AG04449 (cell line): ENCODE data around the gene TUBE1.

Experiments used
- CTCF ChIA-PET: fragments of 350-600 bp; formaldehyde crosslinking; extraction: SDS; loops from one replicate; lab custom pipeline; 2021; ENCODE audit warnings: antibody characterized with exemption; lab: Yijun Ruan, JAX
- POLR2A ChIA-PET: fragments of 400-600, 350-600 bp; formaldehyde crosslinking; extraction: SDS; loops from one replicate; lab custom pipeline; 2020; ENCODE audit warnings: antibody characterized with exemption, inconsistent platforms; lab: Yijun Ruan, JAX
- DNase-seq: peaks from one replicate; pipeline ENCODE4 v3.0.0-alpha.2; 2010; ENCODE audit warnings: low read depth, low spot score
- H3K4me3 ChIP-seq: 2 replicates; pipeline ENCODE4 v1.5.1; 2011; ENCODE audit warnings: low read depth, mild to moderate bottlenecking, control low read depth, low read length
- TF ChIP-seq, protein P1 (sequence below): IDR thresholded peaks from one replicate; pipeline ENCODE4 v1.5.1; 2011; ENCODE audit warnings: mild to moderate bottlenecking, moderate library complexity, low read length, control low read depth, inconsistent platforms; ENCODE audit not compliant: insufficient read depth; ENCODE audit errors: missing control alignments

TUBE1 gene, protein sequence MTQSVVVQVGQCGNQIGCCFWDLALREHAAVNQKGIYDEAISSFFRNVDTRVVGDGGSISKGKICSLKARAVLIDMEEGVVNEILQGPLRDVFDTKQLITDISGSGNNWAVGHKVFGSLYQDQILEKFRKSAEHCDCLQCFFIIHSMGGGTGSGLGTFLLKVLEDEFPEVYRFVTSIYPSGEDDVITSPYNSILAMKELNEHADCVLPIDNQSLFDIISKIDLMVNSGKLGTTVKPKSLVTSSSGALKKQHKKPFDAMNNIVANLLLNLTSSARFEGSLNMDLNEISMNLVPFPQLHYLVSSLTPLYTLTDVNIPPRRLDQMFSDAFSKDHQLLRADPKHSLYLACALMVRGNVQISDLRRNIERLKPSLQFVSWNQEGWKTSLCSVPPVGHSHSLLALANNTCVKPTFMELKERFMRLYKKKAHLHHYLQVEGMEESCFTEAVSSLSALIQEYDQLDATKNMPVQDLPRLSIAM

DNA sequence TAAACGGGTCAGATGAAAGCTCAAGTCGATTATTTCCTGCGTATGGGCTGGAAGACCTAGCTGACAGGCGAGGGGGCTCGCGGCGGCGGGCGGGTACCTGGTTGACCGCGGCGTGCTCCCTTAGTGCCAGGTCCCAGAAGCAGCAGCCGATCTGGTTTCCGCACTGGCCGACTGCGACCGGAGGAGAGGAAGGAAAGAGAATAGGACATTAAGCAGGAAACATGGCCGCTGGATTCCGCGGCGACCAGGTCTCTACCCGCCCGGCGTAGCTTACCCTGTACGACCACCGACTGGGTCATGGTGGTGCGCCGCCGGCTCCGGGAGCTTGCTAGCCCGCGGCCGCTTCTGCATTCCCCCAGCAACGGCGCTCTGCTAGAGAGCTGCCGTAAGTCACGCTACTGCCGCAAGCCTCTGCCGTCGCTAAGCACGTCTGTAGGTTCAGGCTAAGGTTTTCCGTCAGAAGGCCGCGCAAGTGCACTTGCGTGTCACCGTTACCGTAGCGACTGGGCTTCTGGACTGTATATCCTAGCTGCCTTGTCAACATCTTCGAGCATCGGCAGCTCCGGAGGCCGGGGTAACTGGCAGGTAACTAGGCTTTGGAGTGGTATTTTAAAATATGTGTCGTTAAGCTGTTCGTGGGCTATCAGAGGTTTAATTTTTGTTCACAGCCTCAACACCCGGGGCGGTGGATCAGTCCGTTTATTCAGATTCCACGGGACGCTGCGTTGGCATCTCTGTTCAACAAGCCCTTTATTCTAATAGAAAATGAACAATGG is at the start of gene TUBE1, which contains the start of gene FAM229B:
TSS of gene TUBE1 (minus strand) at position 347 of the 776 bp plus-strand sequence. CDS start at position 299, 48 bp downstream.
TSS of gene FAM229B (plus strand) at position 456 of the 776 bp plus-strand sequence. CDS start 11,693 bp downstream, outside the sequence.
- TF ChIP-seq, protein P1, sequence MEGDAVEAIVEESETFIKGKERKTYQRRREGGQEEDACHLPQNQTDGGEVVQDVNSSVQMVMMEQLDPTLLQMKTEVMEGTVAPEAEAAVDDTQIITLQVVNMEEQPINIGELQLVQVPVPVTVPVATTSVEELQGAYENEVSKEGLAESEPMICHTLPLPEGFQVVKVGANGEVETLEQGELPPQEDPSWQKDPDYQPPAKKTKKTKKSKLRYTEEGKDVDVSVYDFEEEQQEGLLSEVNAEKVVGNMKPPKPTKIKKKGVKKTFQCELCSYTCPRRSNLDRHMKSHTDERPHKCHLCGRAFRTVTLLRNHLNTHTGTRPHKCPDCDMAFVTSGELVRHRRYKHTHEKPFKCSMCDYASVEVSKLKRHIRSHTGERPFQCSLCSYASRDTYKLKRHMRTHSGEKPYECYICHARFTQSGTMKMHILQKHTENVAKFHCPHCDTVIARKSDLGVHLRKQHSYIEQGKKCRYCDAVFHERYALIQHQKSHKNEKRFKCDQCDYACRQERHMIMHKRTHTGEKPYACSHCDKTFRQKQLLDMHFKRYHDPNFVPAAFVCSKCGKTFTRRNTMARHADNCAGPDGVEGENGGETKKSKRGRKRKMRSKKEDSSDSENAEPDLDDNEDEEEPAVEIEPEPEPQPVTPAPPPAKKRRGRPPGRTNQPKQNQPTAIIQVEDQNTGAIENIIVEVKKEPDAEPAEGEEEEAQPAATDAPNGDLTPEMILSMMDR = peak; percentile 7
- CTCF ChIA-PET = interaction anchor here (0.8 to 4.5 kb wide), 20 partner anchors 8 to 377 kb away, joined by 3 to 126 read pairs (median 6); no protein-coding TSS in a partner anchor

DNA sequence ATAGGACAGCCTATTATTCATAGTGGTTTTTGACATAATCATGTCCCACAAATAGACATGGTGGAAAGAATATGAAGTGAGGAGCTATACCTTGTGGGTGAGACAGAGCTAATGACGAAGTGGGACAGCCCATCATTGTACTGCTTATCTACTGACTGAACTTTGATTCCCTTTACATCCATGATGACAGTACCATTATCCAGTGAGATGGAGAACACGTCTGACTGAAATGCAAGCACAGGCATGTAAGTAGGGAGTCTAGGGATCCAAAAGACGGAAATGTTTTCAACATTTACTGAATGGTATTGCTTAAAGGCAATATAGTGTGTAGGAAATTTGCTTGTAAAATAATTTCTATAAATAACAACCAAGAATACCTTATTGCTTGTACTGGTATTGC is 43.6 kb upstream of the TUBE1 start:
- TF ChIP-seq, protein P1 = no peak
- ChIA-PET CTCF (interaction anchor here (1.3 to 3.1 kb wide), 2 partner anchors 31 to 44 kb away, joined by 5 to 11 read pairs; partner anchors contain the start of genes FAM229B and TUBE1), POLR2A (no interaction called here)
- H3K4me3 ChIP-seq = no peak overlapping the region
- DNase-seq = no peak

More for the DNA sequence above, at the start of gene TUBE1, which contains the start of gene FAM229B:
- POLR2A ChIA-PET = interaction anchor here (0.7 to 0.9 kb wide), 2 partner anchors 13 to 56 kb away, joined by 3 read pairs; no protein-coding TSS in a partner anchor
- peak within 1 kb of the TSS; percentile 85 for H3K4me3 ChIP-seq
- peak; percentile 93 for DNase-seq

DNA sequence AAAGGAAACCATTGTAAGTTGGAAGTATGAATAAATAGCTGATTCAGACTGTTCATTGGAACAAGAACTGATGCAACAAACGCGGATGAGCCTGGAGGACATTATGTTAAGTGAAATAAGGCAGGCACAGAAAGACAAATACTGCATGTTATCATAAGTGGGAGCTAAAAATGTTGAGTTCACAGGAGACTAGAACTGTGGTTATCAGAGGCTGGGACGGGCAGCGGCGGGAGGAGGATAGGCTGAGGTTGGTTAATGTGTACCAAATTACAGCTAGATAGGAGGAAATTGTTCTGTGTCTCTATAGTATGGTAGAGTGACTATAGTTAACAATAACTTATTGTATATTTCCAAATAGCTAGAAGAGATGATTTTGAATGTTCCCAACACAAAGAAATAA is 40.9 kb upstream of the TUBE1 start:
- CTCF ChIA-PET = interaction anchor here (1.3 to 3.1 kb wide), 2 partner anchors 41 to 53 kb away, joined by 3 to 11 read pairs; partner anchors contain the start of genes FAM229B and TUBE1
- TF ChIP-seq, protein P1 = no peak
- POLR2A ChIA-PET = no interaction called here
- no peak overlapping the region for H3K4me3 ChIP-seq
- no peak for DNase-seq

DNA sequence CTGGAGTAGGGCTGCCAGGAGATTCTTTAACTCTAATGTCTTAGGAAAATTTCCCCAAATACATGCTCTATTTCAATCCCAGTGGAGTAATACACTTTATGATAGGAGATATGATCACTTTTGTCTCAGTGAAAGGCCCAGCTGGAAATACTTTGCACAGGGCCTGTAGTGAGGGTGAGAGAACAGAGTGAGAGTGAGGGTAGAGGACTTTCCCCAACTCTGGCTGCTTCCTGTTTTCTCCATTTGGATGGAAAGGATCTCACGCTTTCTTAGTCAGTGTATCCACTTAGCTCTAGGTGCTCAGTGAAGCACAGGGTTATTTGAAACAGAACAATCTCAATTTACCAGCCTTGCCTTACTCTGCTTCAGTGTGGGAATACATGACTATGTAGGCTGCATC is 36.7 kb upstream of the TUBE1 start:
- TF ChIP-seq, protein P1 = no peak
- DNase-seq = no peak
- no peak overlapping the region for H3K4me3 ChIP-seq
- POLR2A ChIA-PET = no interaction called here
- CTCF ChIA-PET = interaction anchor here (1.7 kb wide), 1 partner anchor 38 kb away, joined by 3 read pairs; no protein-coding TSS in a partner anchor

DNA sequence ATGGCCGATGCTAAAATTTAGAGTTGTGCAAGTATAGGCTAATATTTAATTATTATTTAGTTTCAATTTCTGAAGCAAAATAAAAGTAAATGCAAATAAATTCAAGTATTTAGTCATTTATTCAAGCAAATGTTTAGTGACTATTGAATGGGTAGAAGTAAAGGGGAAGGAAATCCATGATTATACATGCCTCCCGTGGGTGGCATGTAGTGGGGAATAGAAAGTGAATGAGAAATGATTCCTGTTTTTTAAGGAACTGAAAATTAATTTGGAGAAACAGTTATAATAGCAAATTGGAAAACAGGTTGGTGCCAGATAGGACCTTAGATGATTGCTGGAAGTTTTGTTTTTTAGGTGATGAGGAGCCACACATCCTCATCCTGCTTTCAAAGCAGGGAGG is 35.5 kb upstream of the TUBE1 start:
- POLR2A ChIA-PET = no interaction called here
- TF ChIP-seq, protein P1 = no peak
- DNase-seq = no peak
- CTCF ChIA-PET = interaction anchor here (1.7 kb wide), 1 partner anchor 36 kb away, joined by 3 read pairs; no protein-coding TSS in a partner anchor
- H3K4me3 ChIP-seq = no peak overlapping the region
